ENCODE results near the gene PIGC.

The PIGC gene

DNA sequence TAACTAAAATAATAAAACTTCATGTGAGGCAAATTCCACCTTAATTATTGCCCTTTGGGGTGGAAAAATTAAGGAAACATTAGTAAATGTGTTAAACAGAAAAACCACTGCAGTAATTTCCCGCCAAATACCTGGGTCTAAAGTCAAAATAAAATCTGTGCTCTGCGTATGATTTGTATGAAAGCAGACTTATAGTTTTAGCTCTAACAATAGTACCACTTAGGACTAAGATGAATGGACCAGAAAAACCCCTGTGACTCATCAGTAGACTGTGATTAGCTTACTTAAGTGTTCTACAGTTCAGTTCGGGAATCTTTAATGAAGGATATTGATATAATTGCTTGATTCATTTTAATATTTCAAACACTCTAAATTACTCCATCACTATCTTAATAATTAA lies 46.6 kb downstream of the PIGC start:
- no peak for DNase-seq

GRCh38 chr1:172395576-172395975 lies 48.3 kb downstream of the PIGC start:
- no peak for DNase-seq

- no peak for DNase-seq
Observed at GRCh38 chr1:172394811-172395210, 49.1 kb downstream of the PIGC start.

GRCh38 chr1:172394141-172394751 lies 49.6 kb downstream of the PIGC start:
- peak; percentile 45 for DNase-seq

GRCh38 chr1:172393354-172393753 lies 50.5 kb downstream of the PIGC start:
- DNase-seq: no peak

- no peak for DNase-seq
Observed at GRCh38 chr1:172391976-172392375, 51.9 kb downstream of the PIGC start.

Measured in activated CD4-positive, alpha-beta T cell treated with anti-CD3 and anti-CD28 coated beads for 1 hour (primary cell).